ENCODE measurements around the gene COX7B.

The COX7B gene

GRCh38 chrX:77925764-77926163, 26.5 kb downstream of the COX7B start:
- no peaks in the 10 kb centered on the region for H3K27me3 ChIP-seq (replicated peaks; ENCODE audit: insufficient read depth, low read length)
- no peak overlapping the region; the same call in 1 of the 2 replicates for H3K9ac ChIP-seq (ENCODE audit: low read length)
- no peak overlapping the region for H2AFZ ChIP-seq (ENCODE audit: low read length)
- H3K79me2 ChIP-seq (ENCODE audit: low read length), result peaks cover 82% of the 10 kb centered on the region
- H3K9me2 ChIP-seq (replicated peaks; ENCODE audit: insufficient read depth, low read length), result no peaks in the 10 kb centered on the region
- peak overlapping the region; percentile 33; the same call in 1 of the 2 replicates for H3K27ac ChIP-seq (ENCODE audit: low read length)
- H3F3A ChIP-seq (ENCODE audit: insufficient read depth, low read length), result 0 out of 2 replicates have a peak, but pooled peaks cover 4% of the 10 kb centered on the region
- H3K4me1 ChIP-seq (ENCODE audit: low read length), result peaks cover 5% of the 10 kb centered on the region; the same call in 1 of the 2 replicates
- H3K4me2 ChIP-seq (ENCODE audit: low read depth, low read length), result peak overlapping the region; percentile 52
- H4K20me1 ChIP-seq (ENCODE audit: insufficient read depth, low read length), result no peaks in the 10 kb centered on the region
- H3K9me3 ChIP-seq (replicated peaks; ENCODE audit: insufficient read depth, low read length), result no peaks in the 10 kb centered on the region
- H3K4me3 ChIP-seq (ENCODE audit: low read length), result no peak overlapping the region
- DNase-seq, result peak; percentile 63
- TF ChIP-seq EZH2 (optimal IDR thresholded peaks at IDR 0.05; ENCODE audit: low read depth, low read length), result no peak
- no peak for TF ChIP-seq EZH2phosphoT487 (IDR thresholded peaks at IDR 0.05; ENCODE audit: low read length)
- TF ChIP-seq CTCF (IDR thresholded peaks at IDR 0.05; ENCODE audit: low read length), result no peak
- no peaks in the 10 kb centered on the region for H3K36me3 ChIP-seq (replicated peaks; ENCODE audit: insufficient read depth, low read length)

GRCh38 chrX:77930581-77930980, 31.3 kb downstream of the COX7B start:
- Histone ChIP-seq H3K27ac (ENCODE audit: low read length) (no peak overlapping the region), H3K9me2 (replicated peaks; ENCODE audit: insufficient read depth, low read length) (no peaks in the 10 kb centered on the region)
- TF ChIP-seq CTCF (IDR thresholded peaks at IDR 0.05; ENCODE audit: low read length), result no peak
- no peak for TF ChIP-seq EZH2 (optimal IDR thresholded peaks at IDR 0.05; ENCODE audit: low read depth, low read length)
- no peak for TF ChIP-seq EZH2phosphoT487 (IDR thresholded peaks at IDR 0.05; ENCODE audit: low read length)

DNA sequence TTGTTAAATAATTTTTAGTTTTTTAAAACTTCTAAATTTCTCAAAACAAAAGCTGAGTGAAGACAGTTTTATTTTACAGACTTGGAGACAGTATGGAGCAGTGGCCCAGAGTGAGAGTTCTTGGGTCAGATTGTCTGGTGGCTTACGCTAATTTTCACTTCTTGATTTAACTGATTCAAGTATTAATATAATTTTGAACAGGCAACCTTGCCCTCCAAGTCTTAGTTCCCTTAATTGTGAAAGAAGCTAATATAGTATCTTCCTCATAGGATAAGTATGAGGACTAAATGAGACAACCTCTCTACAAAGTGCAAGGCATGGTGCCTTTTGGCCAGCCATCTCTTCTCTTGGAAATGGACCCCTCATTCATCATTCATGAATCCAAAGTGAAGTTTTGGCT, 36.6 kb downstream of the COX7B start:
- Histone ChIP-seq H3K9me2 (replicated peaks; ENCODE audit: insufficient read depth, low read length) (no peaks in the 10 kb centered on the region), H3K4me1 (ENCODE audit: low read length) (no peaks in the 10 kb centered on the region), H3K27me3 (replicated peaks; ENCODE audit: insufficient read depth, low read length) (no peaks in the 10 kb centered on the region), H3K79me2 (ENCODE audit: low read length) (peaks cover 21% of the 10 kb centered on the region), H3K27ac (ENCODE audit: low read length) (no peak overlapping the region), H3K9ac (ENCODE audit: low read length) (no peak overlapping the region), H3K36me3 (replicated peaks; ENCODE audit: insufficient read depth, low read length) (no peaks in the 10 kb centered on the region), H3K9me3 (replicated peaks; ENCODE audit: insufficient read depth, low read length) (no peaks in the 10 kb centered on the region), H2AFZ (ENCODE audit: low read length) (no peak overlapping the region), H4K20me1 (ENCODE audit: insufficient read depth, low read length) (no peaks in the 10 kb centered on the region), H3K4me3 (ENCODE audit: low read length) (no peak overlapping the region), H3K4me2 (ENCODE audit: low read depth, low read length) (no peak overlapping the region), H3F3A (ENCODE audit: insufficient read depth, low read length) (no peaks in the 10 kb centered on the region)
- no peak for DNase-seq
- TF ChIP-seq EZH2 (optimal IDR thresholded peaks at IDR 0.05; ENCODE audit: low read depth, low read length) (no peak), CTCF (IDR thresholded peaks at IDR 0.05; ENCODE audit: low read length) (no peak), EZH2phosphoT487 (IDR thresholded peaks at IDR 0.05; ENCODE audit: low read length) (no peak)

More at GRCh38 chrX:77930581-77930980, 31.3 kb downstream of the COX7B start:
- no peaks in the 10 kb centered on the region for H3K36me3 ChIP-seq (replicated peaks; ENCODE audit: insufficient read depth, low read length)
- H2AFZ ChIP-seq (ENCODE audit: low read length), result no peak overlapping the region
- H3K4me3 ChIP-seq (ENCODE audit: low read length), result no peak overlapping the region
- 0 out of 2 replicates have a peak, but pooled peaks cover 2% of the 10 kb centered on the region for H3F3A ChIP-seq (ENCODE audit: insufficient read depth, low read length)
- no peak overlapping the region for H3K9ac ChIP-seq (ENCODE audit: low read length)
- no peaks in the 10 kb centered on the region for H3K9me3 ChIP-seq (replicated peaks; ENCODE audit: insufficient read depth, low read length)
- DNase-seq, result no peak
- H3K4me2 ChIP-seq (ENCODE audit: low read depth, low read length), result no peak overlapping the region
- H4K20me1 ChIP-seq (ENCODE audit: insufficient read depth, low read length), result no peaks in the 10 kb centered on the region
- peaks cover 44% of the 10 kb centered on the region for H3K79me2 ChIP-seq (ENCODE audit: low read length)
- H3K4me1 ChIP-seq (ENCODE audit: low read length), result 0 out of 2 replicates have a peak, but pooled peaks cover under 1% of the 10 kb centered on the region
- no peaks in the 10 kb centered on the region for H3K27me3 ChIP-seq (replicated peaks; ENCODE audit: insufficient read depth, low read length)

All from MM.1S (cell line).